ENCODE results near the gene CDC73.

The CDC73 gene

DNA sequence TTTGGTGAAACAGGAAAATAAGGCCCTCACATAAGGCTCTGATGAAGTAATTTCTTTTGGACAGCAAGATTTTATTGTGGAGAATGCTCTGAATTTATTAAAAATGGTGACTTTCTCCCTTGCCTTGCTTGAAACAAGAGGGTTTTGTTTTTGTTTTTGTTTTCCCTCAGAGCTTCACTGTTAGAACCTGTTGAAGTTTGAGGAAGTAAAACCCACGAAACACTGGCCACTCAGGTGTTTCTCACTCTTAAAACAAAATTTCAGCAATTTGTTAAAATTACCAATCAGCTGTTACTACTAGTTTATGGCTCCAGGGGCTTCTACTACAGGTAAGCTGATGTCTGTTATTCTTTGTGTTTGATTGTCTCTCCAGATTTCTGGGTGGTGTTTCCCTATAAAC, 177.2 kb downstream of the CDC73 start:
- no peak for DNase-seq

DNA sequence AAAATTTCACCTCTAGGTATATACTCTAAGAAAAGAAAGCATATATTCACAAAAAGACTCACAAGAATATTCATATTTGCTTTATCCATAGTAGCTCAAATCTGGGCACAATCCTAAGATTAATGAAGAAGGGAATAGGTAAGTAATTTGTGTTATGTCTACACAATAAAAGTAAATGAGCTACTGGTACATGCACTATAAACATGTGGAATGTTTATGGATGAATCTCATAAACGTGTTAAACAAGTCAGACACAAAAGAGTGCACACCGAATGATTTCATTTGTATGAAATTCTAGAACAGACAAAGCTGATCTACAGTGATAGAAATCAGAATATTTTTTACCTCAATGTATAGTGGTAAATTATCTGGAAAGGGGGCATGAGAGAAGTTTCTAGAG, 179.9 kb downstream of the CDC73 start:
- DNase-seq = no peak

- DNase-seq = no peak
Observed at GRCh38 chr1:193303849-193304248, 182.0 kb downstream of the CDC73 start.
